GM23338 (cell line): Measurements from ENCODE around the gene SP8. TPM values are rescaled to one million over a fixed set of nuclear protein-coding genes. Genes with fewer than 3 reads are reported as not detected.

Source experiments
- ATAC-seq: fragments of 200-7000 bp; cut with Tn5 transposase; 3 replicates; pipeline ENCODE4 v1.9.1; 2020
- DNase-seq: peaks from one replicate; pipeline ENCODE4 v3.0.0-alpha.2; 2015; ENCODE audit warnings: low spot score
- H2AFZ ChIP-seq: fragments of 200-600 bp; sonication (generic); 2 replicates; pipeline ENCODE4 v1.8.0; 2016; ENCODE audit warnings: antibody characterized with exemption, mild to moderate bottlenecking, moderate library complexity
- H3F3A ChIP-seq: fragments of 200-600 bp; sonication (generic); replicated peaks from 2 replicates; pipeline ENCODE4 v1.8.0; 2017; ENCODE audit warnings: antibody characterized with exemption, mixed run types, low read depth
- H3K27ac ChIP-seq: fragments of 200-600 bp; sonication (generic); 2 replicates; pipeline ENCODE4 v1.6.1; 2016; ENCODE audit warnings: low read depth
- H3K27me3 ChIP-seq: fragments of 200-600 bp; sonication (generic); 2 replicates; pipeline ENCODE4 v1.8.0; 2016; ENCODE audit warnings: mild to moderate bottlenecking, mixed run types, moderate library complexity; ENCODE audit not compliant: insufficient read depth
- H3K36me3 ChIP-seq: fragments of 200-600 bp; sonication (generic); 2 replicates; pipeline ENCODE4 v1.8.0; 2016; ENCODE audit warnings: mild to moderate bottlenecking; ENCODE audit not compliant: insufficient read depth
- H3K4me1 ChIP-seq: fragments of 200-600 bp; sonication (generic); 2 replicates; pipeline ENCODE4 v1.8.0; 2016; ENCODE audit warnings: mild to moderate bottlenecking, moderate library complexity; ENCODE audit not compliant: insufficient read depth
- H3K4me2 ChIP-seq: fragments of 200-600 bp; sonication (generic); 2 replicates; pipeline ENCODE4 v1.7.1; 2017; ENCODE audit warnings: mixed run types
- H3K4me3 ChIP-seq: fragments of 200-600 bp; sonication (generic); 2 replicates; pipeline ENCODE4 v1.6.1; 2016; ENCODE audit warnings: mixed run types
- H3K79me2 ChIP-seq: fragments of 200-600 bp; sonication (generic); replicated peaks from 2 replicates; pipeline ENCODE4 v1.8.0; 2017; ENCODE audit warnings: mild to moderate bottlenecking; ENCODE audit not compliant: insufficient read depth
- H3K9me2 ChIP-seq: fragments of 200-600 bp; sonication (generic); 2 replicates; pipeline ENCODE4 v1.8.0; 2017; ENCODE audit not compliant: insufficient read depth
- H4K20me1 ChIP-seq: fragments of 200-600 bp; sonication (generic); replicated peaks from 2 replicates; pipeline ENCODE4 v1.8.0; 2017; ENCODE audit warnings: mild to moderate bottlenecking; ENCODE audit not compliant: insufficient read depth
- H3K27ac Mint-ChIP-seq: 2 replicates; pipeline ENCODE4 v1.8.0; 2020; ENCODE audit warnings: inconsistent platforms, mild to moderate bottlenecking, moderate library complexity, mixed read lengths
- H3K27me3 Mint-ChIP-seq: 3 replicates; pipeline ENCODE4 v1.8.0; 2022; ENCODE audit warnings: low read depth, mild to moderate bottlenecking, moderate library complexity, mixed read lengths, inconsistent platforms; ENCODE audit not compliant: insufficient read depth, poor library complexity
- H3K36me3 Mint-ChIP-seq: 3 replicates; pipeline ENCODE4 v1.8.0; 2021; ENCODE audit warnings: low read depth, mild to moderate bottlenecking, inconsistent platforms, moderate library complexity, mixed read lengths
- H3K4me1 Mint-ChIP-seq: 3 replicates; pipeline ENCODE4 v1.8.0; 2020; ENCODE audit warnings: mild to moderate bottlenecking, inconsistent platforms, mixed read lengths
- H3K4me3 Mint-ChIP-seq: 3 replicates; pipeline ENCODE4 v1.8.0; 2021; ENCODE audit warnings: moderate library complexity, mild to moderate bottlenecking, inconsistent platforms, mixed read lengths
- H3K9me3 Mint-ChIP-seq: 3 replicates; pipeline ENCODE4 v1.8.0; 2020; ENCODE audit warnings: moderate library complexity, mild to moderate bottlenecking, inconsistent platforms, mixed read lengths
- CTCF ChIP-seq, 2 experiments: fragments of 200-600 bp in 1 of 2; sonication (generic) in 1 of 2; conservative IDR thresholded peaks; 2 replicates each; pipeline versions ENCODE4 v1.5.1 to v1.6.1; 2016 to 2017; ENCODE audit warnings: antibody characterized with exemption in 2 of 2, low read depth in 2 of 2, mild to moderate bottlenecking in 2 of 2, moderate library complexity in 1 of 2
- ETS1 ChIP-seq: IDR thresholded peaks from 2 replicates; pipeline ENCODE4 v1.6.1; 2016; ENCODE audit warnings: antibody characterized with exemption
- EZH2phosphoT487 ChIP-seq: fragments of 200-600 bp; sonication (generic); IDR thresholded peaks from one replicate; pipeline ENCODE4 v1.8.1; 2018; ENCODE audit warnings: antibody characterized with exemption; ENCODE audit not compliant: unreplicated experiment
- NANOG ChIP-seq: IDR thresholded peaks from 2 replicates; pipeline ENCODE4 v1.6.1; 2016; ENCODE audit warnings: antibody characterized with exemption, borderline replicate concordance
- POLR2AphosphoS5 ChIP-seq: IDR thresholded peaks from 2 replicates; pipeline ENCODE4 v1.6.1; 2016; ENCODE audit warnings: antibody characterized with exemption, low read depth
- REST ChIP-seq: IDR thresholded peaks from one replicate; pipeline ENCODE4 v1.6.1; 2018; ENCODE audit warnings: antibody characterized with exemption; ENCODE audit not compliant: unreplicated experiment
- STAT1 ChIP-seq: IDR thresholded peaks from one replicate; pipeline ENCODE4 v1.6.1; 2016; ENCODE audit warnings: antibody characterized with exemption; ENCODE audit not compliant: unreplicated experiment
- ZNF114 ChIP-seq: fragments of 250-450 bp; sonication (Bioruptor Pico); IDR thresholded peaks from 2 replicates; pipeline ENCODE4 v1.5.0; 2020; ENCODE audit warnings: mild to moderate bottlenecking, moderate library complexity
- polyA plus RNA-seq: library from polyadenylated mRNA; unstranded; fragments of >200 nt; fragmentation: Nextera tagmentation; extraction: Ambion mirVana; gene quantifications from 2 replicates; pipeline ENCODE4 v1.2.1, GENCODE V29; 2016
- total RNA-seq: library from RNA; depleted of rRNA; stranded (reverse); fragments of >200 nt; shearing (Covaris generic); gene quantifications from 2 replicates; pipeline ENCODE4 v1.2.3, GENCODE V29; 2014

Gene SP8
- total and polyA plus RNA-seq, 2 experiments from 2014 or later = 3.7 to 6.7 TPM

- peak; percentile 38 for ATAC-seq
- peaks cover 62% of the 10 kb centered on the region for H3K4me1 Mint-ChIP-seq
- no peaks in the 10 kb centered on the region for H3K36me3 ChIP-seq
- peaks cover 63% of the 10 kb centered on the region for H3K4me1 ChIP-seq
- peak overlapping the region; percentile 58 for H3K4me3 ChIP-seq
- no peak overlapping the region for H3K27ac ChIP-seq
- H3F3A ChIP-seq = peaks cover 5% of the 10 kb centered on the region; the same call in 1 of the 2 replicates
- H3K9me3 Mint-ChIP-seq = no peaks in the 10 kb centered on the region
- H3K9me2 ChIP-seq = no peaks in the 10 kb centered on the region
- peaks cover 3% of the 10 kb centered on the region; the same call in 2 of the 3 replicates for H3K36me3 Mint-ChIP-seq
- DNase-seq = peak; percentile 68
- H3K27ac Mint-ChIP-seq = no peak overlapping the region
- H3K79me2 ChIP-seq = no peaks in the 10 kb centered on the region
- no peak overlapping the region for H2AFZ ChIP-seq
- no peaks in the 10 kb centered on the region for H4K20me1 ChIP-seq
- H3K4me2 ChIP-seq = peak overlapping the region; percentile 82
- peaks cover 59% of the 10 kb centered on the region for H3K27me3 ChIP-seq
- TF ChIP-seq NANOG = no peak
- no peak for TF ChIP-seq CTCF (conservative IDR thresholded peaks at IDR 0.05; ENCODE audit: low read depth in 2 of 2)
- TF ChIP-seq EZH2phosphoT487 = no peak
- no peak for TF ChIP-seq REST
- no peak for TF ChIP-seq ETS1
- peak overlapping the region; percentile 72 for H3K4me3 Mint-ChIP-seq
- peaks cover 24% of the 10 kb centered on the region for H3K27me3 Mint-ChIP-seq
Observed at GRCh38 chr7:20776942-20777341, 9.7 kb downstream of the SP8 start.

GRCh38 chr7:20776214-20776911 is 10.3 kb downstream of the SP8 start:
- Mint-ChIP-seq H3K9me3 (no peaks in the 10 kb centered on the region), H3K27ac (no peak overlapping the region), H3K36me3 (peaks cover 3% of the 10 kb centered on the region; the same call in 2 of the 3 replicates), H3K4me1 (peaks cover 56% of the 10 kb centered on the region), H3K27me3 (peaks cover 24% of the 10 kb centered on the region), H3K4me3 (peak overlapping the region; percentile 72)
- Histone ChIP-seq H3K79me2 (no peaks in the 10 kb centered on the region), H3F3A (peaks cover 5% of the 10 kb centered on the region; the same call in 1 of the 2 replicates), H3K36me3 (no peaks in the 10 kb centered on the region), H3K4me2 (peak overlapping the region; percentile 82), H3K9me2 (no peaks in the 10 kb centered on the region), H2AFZ (no peak overlapping the region), H4K20me1 (no peaks in the 10 kb centered on the region), H3K4me1 (peaks cover 57% of the 10 kb centered on the region), H3K4me3 (peak overlapping the region; percentile 58), H3K27me3 (peaks cover 59% of the 10 kb centered on the region), H3K27ac (no peak overlapping the region)
- DNase-seq (peak; percentile 90), ATAC-seq (peak; percentile 64)
- TF ChIP-seq POLR2AphosphoS5 (no peak), NANOG (peak; percentile 50; the same call in 1 of the 2 replicates), STAT1 (no peak), ZNF114 (CRISPR knock-in tag) (no peak)
